Stimulated activated CD8-positive, alpha-beta memory T cell treated with anti-CD3 and anti-CD28 coated beads, Interleukin-12 subunit alpha, Interleukin-12 subunit beta, amount 100 ng/mL, for 4 hours (primary cell): ENCODE results near the gene NUP98.
"Not testable (repeated sequence)": the region's sequence is repeated elsewhere in the genome, so short reads cannot be mapped to it uniquely, and the experiment has no call there.

ENCODE experiments used
- DNase-seq: peaks from one replicate; pipeline ENCODE4 v3.0.0-alpha.2; 2020; ENCODE audit warnings: low read depth

The NUP98 gene

DNA sequence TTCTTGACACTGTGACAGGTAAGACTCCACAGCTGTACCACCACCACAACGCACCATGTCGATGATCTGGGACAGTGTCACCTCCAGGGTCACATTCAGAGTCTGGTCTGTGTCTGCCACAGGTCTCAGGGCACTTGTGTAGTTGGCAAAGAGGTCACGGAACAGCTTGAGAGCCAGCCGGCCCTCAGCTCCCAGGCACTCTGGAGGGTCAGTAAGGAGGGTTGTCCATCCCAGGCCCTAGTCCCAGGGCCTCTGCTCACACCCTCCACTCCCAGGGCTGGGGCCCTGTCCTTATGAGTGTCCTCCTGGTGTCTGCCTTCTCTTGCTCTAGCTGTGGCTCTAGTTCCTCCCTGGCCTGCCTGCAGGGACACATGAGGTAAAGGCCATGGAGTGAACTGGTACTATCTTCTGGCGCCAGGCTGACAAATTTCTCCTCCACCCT is 127.6 kb downstream of the NUP98 start:
- no peak for DNase-seq

DNA sequence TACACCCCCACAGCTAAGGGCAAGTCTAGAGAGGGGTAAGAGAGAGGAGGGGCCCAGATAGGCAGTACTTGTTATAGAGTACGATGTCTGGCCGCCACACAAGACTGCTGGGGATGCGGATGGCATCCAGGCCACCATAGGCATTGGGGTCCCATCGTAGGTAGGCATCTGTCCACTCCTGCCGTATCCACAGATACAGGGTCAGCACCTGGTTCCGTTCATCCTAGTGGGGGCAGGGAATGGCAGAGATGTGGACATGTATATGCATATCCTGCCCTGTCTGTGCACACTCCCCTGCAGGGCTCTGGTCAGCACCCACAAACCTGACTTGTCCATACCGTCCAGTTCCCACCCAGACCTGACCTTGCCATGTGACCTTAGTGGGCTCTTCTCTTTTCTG is 128.2 kb downstream of the NUP98 start:
- no peak for DNase-seq

DNA sequence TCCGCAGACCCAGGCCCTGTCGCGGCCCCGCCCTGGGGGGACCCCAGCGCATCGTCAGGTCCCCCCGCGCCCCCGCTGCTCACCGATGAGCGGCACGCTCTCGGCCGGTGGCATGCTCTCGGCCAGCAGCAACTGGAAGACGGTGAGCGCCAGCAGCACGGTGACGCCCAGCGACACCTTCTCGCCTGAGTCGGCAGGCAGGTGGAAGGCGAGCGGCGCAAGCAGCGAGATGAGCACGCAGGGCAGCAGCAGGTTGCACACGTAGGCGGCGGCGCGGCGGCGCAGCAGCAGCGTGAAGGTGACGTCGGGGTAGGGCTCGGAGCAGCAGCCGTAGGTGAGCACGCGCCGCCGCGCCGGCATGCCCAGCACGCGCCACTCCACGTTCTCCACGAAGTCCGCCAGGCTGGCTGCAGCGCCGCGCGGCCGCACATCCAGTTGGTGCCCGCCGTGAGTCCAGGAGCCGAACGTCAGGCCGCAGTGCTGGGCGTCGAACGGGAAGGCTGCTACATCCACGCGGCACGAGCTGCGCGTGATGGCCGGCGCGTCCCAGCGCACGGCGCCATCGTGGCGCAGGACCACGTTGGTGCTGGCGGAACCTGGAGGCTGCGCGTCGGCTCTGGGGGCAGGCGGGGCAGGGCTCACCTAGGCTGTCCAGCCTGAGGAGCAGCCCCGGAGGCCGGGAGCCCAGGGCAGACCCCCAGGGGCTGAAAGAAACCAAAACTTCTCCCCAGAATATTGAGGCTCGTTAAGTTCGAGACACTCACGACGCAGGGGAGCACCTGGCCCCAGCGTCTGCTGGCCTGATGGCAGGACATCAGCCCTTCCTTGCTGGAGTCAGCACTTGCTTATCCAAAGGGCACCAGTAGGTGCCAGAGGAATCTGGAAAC is 130.0 kb downstream of the NUP98 start:
- DNase-seq: no peak

DNA sequence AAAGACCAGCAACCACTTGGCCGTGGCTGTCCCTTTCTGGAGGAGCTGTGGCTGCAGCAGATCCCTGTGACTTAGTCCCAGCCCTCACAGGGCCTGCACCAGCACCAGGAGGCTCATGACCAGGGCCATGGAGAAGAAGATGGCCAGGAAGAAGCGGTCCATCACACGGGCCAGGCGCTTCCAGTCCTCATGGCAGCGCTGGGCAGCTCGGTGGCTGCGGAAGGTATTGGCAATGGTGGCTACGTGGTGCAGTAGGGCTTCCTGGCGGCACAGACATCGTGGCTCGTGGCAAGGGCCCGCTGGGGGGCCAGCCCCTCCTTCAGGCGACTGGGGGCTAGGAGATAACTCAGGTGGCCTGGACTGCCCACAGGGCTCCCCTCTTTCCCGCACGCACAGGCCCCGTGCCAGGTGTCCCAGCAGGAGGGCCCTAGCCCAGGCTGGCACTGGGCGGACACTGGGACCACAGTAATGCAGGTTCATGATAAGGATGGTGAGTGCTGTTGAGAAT is 131.3 kb downstream of the NUP98 start:
- no peak for DNase-seq

DNA sequence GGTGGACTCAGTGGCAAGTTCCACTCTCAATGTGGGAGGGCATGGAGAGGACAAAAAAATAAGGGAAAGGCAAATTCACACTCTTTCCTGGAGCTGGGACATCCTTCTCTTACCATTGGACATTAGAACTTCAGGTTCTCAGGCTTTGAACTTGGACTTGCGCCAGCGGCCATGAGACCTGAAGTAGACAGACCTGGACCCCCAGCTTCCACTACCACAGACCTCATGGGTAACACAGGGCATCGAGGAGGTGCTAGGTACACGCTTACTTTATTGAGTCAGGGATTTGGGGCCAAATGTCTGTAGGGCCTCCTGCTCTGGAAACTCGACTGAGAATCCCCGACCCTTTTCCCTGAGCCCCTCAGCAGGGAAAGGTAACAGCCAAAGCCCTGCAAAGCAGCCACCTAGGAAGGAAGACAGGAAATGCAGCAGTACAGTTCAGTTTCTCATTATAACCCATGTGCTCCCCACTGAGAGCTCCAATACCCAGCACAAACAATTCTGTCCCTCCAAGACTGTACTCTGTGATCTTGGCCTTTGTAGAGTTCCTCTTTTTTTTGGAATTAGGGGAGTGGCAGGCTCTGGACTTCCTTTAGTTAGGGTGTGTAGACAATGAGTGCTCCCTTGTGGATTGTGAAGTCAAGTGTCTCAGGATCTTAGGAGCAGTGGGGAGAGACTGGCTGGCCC is 131.9 kb downstream of the NUP98 start:
- DNase-seq: no peak

DNA sequence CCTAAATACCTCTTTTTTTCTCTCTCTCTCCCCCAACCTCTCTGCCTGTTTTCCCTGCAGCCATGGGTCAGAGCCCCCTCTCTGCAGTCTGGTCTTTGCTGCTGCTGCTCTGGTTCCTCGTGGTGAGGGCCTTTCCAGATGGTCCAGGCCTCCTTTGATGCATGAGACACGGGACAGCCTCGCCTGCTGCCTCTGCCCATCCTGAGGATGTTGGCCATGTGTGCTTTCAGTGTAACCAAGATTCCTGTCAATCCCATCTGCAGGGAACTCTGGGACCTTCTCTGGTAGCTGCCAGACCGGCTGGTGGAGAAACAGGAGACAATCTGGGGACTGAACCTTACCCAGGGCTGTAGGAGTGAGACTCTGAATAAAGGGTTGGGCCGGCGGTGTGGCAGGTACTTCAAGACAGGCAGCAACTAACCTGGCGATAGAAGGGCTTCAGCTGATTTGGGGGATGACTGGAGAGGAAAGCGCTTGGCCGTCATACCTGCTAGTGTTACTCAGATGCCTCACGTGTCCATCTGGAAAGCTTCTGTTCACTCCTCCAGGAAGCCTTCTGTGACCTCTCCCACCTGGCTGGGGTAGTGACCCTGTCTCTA is 133.2 kb downstream of the NUP98 start:
- DNase-seq: no peak

DNA sequence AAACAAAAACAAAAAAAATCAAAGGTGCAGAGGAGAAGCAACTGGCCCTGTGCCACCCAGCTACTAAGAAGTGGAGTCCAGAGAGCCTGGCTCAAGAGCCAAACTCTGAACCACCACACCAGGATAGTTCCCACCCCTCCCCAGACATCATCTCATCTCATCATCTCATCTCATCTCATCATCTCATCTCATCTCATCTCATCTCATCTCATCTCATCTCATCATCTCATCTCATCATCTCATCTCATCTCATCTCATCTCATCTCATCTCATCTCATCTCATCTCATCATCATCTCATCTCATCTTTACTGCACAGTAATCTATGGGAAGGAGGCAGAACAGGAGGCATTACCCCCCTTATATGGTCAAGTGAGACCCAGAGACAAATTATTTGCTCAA is 134.5 kb downstream of the NUP98 start:
- DNase-seq: no peak

DNA sequence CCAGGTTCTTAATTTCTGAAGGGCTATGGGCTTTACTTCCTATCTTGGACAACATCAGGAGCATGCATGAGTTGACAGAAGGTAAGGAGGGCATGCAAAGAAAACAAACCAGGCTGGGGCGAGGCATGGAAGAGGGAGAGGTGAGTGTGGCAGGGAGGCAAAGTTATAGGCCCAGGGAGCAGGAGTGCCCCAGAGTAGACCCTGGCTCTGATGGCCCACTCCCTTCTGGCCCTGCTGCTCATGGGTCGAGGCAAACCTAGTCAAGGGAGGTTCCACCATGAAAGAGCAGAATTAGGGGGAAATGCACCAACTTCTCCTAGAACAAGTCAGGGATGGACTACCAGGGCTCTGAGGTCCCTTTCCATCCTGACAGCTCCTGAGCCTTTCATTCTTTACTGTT is 136.4 kb downstream of the NUP98 start:
- no peak for DNase-seq

DNA sequence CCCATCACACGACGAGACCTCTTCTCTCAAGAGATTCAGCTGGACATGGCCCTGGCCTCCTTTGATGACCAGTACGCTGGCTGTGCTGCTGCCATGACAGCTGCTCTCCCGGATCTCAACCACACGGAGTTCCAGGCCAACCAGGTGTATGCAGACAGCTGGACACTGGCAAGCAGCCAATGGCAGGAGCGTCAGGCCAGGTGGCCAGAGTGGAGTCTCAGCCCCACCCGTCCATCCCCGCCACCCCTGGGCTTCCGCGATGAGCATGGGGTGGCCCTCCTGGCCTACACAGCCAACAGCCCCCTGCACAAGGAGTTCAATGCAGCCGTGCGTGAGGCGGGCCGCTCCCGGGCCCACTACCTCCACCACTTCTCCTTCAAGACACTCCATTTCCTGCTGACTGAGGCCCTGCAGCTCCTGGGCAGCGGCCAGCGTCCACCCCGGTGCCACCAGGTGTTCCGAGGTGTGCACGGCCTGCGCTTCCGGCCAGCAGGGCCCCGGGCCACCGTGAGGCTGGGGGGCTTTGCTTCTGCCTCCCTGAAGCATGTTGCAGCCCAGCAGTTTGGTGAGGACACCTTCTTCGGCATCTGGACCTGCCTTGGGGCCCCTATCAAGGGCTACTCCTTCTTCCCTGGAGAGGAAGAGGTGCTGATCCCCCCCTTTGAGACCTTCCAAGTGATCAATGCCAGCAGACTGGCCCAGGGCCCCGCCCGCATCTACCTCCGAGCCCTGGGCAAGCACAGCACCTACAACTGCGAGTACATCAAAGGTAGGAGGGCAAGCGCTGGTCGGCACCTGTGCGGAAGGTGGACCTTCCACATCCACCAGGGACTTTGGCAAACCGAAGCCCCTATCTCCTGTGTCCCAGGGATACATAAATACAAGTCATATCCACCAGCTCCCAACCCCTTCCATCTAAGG is 137.5 kb downstream of the NUP98 start:
- no peak for DNase-seq

DNA sequence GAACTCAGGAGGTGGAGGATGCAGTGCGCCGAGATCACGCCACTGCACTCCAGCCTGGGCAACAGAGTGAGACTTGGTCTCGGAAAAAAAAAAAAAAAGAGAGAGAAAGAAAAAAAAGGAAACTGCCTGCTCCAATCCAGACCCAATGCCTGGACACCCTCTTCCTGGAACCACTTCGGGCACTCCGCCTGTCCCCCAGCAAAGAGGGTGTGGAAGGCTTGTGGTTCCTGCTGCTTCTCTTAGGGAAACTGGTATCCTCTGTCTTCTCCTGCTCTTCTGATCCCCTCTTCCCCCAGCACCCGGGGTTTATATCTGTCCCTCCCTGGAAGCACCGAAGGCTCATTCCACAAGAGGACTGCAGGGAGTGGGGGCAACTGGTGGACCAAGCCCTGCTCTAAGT is 139.1 kb downstream of the NUP98 start:
- DNase-seq: no peak

DNA sequence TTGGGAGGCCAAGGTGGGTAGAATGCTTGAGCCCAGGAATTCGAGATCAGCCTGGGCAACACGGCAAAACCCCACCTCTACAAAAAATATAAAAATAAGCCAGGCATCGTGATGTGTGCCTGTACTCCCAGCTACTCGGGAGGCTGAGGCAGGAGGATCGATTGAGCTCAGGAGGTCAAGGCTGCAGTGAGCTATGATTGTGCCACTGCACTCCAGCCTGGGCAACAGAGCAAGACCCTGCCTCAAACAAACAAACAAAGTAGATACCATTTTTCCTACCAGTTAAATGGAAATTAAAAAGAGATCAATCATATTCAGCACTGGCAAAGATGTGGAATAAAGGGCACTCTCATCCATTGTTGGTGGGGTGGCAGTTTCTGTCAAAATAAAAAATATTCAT is 140.0 kb downstream of the NUP98 start:
- DNase-seq: not testable (repeated sequence)

DNA sequence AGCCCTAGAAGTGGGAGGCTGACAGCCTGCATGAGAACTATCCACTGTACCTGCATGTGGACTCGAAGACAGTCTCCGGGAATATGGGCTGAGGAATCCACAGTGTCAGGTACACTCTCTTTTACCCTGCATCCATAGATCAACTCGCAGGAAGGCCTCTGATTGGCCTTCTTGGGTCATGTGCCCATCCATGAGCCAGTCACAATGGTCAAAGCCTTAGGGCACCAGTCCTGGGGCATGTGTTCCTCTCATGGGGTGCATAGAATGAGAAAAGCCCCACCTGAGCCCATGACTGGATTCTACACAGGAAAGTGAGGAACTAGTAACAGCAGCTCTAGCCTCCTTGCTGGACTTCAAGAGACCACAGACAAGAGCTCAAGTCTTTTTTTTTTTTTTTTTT is 141.8 kb downstream of the NUP98 start:
- DNase-seq: no peak

DNA sequence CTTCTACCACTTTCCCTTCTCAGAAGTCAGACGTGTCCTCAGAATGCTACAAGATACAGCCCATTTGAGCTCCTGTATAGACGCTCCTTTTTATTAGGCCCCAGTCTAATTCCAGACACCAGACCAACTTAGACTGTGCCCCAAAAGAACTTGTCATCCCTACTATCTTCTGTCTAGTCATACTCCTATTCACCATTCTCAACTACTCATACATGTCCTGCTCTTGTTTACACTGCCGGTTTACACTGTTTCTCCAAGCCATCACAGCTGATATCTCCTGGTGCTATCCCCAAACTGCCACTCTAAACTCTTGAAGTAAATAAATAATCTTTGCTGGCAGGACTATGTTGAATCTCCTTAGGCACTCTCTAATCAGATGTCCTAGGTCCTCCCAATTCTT is 144.8 kb downstream of the NUP98 start:
- not testable (repeated sequence) for DNase-seq

DNA sequence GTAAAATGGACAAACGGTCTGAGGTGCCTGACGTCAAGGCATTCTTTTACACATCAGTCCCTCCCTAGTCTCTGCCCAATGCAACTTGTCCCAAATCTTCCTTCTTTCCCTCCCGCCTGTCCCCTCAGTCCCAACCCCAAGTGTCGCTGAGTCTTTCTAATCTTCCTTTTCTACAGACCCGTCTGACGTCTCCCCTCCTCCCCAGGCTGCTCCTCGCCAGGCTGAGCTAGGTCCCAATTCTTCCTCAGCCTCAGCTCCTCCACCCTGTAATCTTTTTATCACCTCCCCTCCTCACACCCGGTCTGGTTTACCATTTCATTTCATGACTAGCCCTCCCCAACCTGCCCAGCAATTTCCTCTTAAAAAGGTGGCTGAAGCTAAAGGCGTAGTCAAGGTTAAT is 148.0 kb downstream of the NUP98 start:
- not testable (repeated sequence) for DNase-seq

DNA sequence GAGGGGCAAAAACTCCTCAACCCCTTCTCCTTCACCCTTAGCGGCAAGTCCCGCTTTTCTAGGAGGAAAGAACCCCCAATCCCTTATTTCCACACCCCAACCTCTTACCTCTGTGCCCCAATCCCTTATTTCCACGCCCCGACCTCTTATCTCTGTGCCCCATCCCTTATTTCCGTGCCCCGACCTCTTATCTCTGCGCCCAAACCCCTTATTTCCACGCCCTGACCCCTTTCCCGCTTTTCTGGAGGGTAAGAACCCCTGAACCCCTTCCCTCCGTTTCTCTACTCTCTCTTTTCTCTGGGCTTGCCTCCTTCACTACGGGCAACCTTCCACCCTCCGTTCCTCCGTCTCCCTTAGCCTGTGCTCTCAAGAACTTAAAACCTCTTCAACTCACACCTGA is 148.5 kb downstream of the NUP98 start:
- not testable (repeated sequence) for DNase-seq

DNA sequence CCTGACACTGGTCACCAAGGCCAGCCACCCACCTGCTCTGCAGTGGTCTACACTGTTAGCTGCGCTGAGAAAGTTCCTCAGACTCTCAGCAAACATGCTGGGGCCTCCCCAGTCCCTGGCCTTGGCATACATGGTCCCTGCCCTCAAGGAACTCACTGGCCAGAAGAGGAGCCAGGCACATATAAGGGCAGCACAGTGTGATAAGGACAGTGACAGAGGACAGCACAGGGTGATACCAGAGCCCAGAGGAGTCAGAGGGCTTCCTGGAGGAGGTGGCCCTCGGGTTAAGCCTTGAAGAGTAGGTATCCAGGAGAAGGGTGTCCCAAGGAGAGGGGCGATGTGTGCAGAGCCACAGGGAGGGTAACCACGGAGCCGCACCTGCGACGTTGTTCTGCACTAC is 151.8 kb downstream of the NUP98 start:
- no peak for DNase-seq

DNA sequence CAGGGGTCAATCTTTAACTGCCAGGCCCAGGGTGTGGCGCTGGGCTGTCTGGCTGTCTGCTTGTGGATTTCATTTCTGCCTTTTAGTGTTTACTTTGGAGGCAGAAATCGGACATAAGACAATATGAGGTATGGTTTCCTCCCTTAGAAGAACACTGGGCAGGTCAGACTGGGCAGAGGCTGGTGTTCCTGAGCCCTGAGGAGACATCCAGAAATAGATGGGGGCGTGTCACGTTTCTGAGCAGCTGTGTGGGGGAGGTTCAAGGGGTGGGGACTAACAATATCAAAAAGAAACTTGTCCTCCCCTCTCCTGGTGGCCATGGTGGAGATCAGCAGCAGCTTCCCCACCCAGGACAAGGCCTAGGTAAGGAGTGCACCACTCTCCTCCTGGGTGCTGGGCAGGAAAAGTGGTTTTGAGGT is 152.5 kb downstream of the NUP98 start, which contains the start of gene ART1:
Gene ART1 (plus strand): TSS at position 312 of the 419 bp plus-strand sequence. CDS start 14,086 bp downstream, outside the sequence.
- no peak for DNase-seq

DNA sequence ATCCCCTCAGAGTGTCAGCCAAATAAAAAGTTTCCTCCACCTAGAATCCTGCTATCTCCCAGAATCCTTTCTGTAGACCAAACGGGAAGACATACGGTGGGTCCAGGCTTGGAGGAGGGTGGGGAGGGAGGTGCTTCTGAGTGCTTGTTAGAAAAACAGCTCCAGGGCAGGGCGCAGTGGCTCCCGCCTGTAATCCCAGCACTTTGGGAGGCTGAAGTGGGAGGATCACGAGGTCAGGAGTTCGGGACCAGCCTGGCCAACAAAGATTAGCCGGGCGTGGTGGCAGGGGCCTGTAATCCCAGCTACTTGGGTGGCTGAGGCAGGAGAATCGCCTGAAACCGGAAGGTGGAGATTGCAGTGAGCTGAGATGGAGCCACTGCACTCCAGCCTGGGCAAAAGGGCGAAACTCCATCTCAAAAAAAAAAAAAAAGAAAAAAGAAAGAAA is 154.2 kb downstream of the NUP98 start:
- DNase-seq: not testable (repeated sequence)

DNA sequence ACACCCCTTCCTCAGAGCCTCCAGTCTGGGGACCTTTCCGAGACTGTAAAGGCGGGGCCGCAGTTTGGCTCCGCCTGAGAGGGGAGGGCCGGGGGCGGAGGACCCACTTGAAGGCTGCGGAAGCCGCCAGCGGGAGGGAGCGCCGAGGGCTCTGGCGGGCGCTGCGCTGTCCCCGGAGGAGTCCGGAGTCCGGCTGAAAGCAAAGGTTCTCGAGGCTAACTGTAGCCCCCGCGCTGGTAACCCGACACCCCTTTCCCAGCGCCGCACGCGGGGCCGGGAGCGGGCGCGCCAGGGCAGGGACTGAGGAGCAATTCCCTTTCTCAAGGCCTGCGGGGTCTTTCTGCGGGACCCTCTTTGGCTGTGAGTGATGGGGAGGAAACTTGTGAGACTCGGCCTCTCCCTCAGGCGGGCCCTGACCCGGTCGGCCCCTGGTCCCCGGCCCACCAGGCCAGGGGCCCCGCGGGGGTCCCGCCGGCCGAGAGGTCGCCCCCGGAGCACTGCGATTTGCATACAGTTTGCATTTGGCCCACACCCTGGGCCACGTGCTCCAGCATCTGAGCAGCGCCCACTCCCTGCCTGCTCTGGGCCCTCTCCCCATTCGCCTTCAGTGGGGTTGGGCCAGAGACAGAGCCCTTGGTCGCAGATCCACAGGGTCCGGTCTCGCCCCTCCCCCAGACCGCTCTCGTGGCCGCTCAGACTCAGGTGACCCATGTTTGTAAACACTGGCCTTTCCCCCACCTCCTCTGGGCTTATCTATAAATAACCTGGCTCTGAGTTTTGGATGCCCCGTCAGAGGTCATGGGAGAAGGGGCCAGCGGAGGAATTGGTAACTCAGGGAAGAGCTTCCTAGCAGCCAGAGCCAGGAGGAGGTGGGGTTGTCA is 155.0 kb downstream of the NUP98 start:
- DNase-seq: peak; percentile 61

DNA sequence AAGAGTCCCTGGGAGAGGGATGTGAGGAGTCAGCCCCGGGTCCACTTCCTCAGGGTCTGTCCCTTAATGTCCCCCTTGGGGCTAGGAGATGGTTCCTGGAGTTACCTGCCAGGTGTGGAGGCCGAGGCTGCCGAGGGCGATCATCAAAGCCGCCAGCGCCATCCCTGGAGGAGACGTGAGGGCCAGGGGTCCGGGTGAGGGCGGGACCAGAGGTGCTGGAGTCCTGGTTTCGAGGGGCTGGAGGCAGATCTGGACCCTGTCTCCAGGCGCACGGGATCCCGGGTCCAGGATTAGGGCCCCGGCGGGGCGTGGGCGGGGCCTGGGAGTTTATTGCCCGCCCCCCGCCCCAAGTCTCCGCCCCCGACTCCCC is 155.7 kb downstream of the NUP98 start, which contains the start of gene ART5:
Gene ART5 (minus strand): TSS at position 292 of the 370 bp plus-strand sequence. CDS start 130 bp downstream, at position 162.
- DNase-seq: no peak
